ENCODE data around the gene ATG12.

DNA sequence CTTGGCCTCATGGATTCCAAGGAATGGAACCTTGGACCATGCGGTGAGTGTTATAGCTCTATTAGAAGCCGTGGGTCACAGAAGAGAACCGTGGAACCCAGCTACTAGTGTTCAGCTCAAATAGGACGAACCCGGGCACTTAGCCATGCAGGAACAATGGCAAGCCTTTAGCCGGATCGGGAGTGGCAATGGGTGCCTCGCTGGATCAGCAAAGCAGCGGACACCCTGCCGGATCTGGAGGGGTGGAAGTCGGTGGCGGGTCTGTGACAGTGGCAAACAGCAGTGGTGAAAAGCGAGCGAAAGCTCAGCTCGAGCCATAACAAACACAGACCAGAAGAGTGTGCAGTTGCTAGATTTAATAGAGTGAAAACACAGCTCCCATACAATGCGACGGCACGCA is 22.5 kb downstream of the ATG12 start:
- TF ChIP-seq, protein P1, sequence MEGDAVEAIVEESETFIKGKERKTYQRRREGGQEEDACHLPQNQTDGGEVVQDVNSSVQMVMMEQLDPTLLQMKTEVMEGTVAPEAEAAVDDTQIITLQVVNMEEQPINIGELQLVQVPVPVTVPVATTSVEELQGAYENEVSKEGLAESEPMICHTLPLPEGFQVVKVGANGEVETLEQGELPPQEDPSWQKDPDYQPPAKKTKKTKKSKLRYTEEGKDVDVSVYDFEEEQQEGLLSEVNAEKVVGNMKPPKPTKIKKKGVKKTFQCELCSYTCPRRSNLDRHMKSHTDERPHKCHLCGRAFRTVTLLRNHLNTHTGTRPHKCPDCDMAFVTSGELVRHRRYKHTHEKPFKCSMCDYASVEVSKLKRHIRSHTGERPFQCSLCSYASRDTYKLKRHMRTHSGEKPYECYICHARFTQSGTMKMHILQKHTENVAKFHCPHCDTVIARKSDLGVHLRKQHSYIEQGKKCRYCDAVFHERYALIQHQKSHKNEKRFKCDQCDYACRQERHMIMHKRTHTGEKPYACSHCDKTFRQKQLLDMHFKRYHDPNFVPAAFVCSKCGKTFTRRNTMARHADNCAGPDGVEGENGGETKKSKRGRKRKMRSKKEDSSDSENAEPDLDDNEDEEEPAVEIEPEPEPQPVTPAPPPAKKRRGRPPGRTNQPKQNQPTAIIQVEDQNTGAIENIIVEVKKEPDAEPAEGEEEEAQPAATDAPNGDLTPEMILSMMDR (optimal IDR thresholded peaks at IDR 0.05 in 1 of 3, IDR thresholded peaks at IDR 0.05 in 1 of 3, conservative IDR thresholded peaks at IDR 0.05 in 1 of 3; ENCODE audit: extremely low read depth in 1 of 3, insufficient read depth in 2 of 3, low read length in 3 of 3): no peak
- TF ChIP-seq EZH2 (IDR thresholded peaks at IDR 0.05; ENCODE audit: low read length): no peak

Measured in keratinocyte (primary cell).